Activated CD8-positive, alpha-beta T cell treated with anti-CD3 and anti-CD28 coated beads, Interleukin-2, amount 10 ng/mL, durations not matched to agents 7 days and 5 days (primary cell): ENCODE results near the gene TAF3. TPM values are rescaled to one million over a fixed set of nuclear protein-coding genes. Genes with fewer than 3 reads are reported as not detected.

ENCODE experiments used
- ATAC-seq: fragments of 150-1000 bp; cut with Tn5 transposase; one replicate; pipeline ENCODE4 v1.10.0; 2021; ENCODE audit warnings: moderate library complexity
- CTCF ChIA-PET: fragments of 350-600 bp; sonication (Branson Sonifier 250); formaldehyde crosslinking; loops from one replicate; lab custom pipeline; 2021; ENCODE audit warnings: antibody characterized with exemption; lab: Charles Lee
- POLR2A ChIA-PET: fragments of 350-600 bp; sonication (Branson Sonifier 250); formaldehyde crosslinking; loops from one replicate; lab custom pipeline; 2021; ENCODE audit warnings: antibody characterized with exemption; lab: Charles Lee
- DNase-seq: peaks from one replicate; pipeline ENCODE4 v3.0.0-alpha.2; 2020
- H3K27ac Mint-ChIP-seq: one replicate; pipeline ENCODE4 v1.8.0; 2021; ENCODE audit warnings: mild to moderate bottlenecking, mixed read lengths
- H3K27me3 Mint-ChIP-seq: one replicate; pipeline ENCODE4 v1.8.0; 2021; ENCODE audit warnings: low read depth, mixed read lengths
- H3K36me3 Mint-ChIP-seq: one replicate; pipeline ENCODE4 v1.8.0; 2021; ENCODE audit warnings: low read depth, mixed read lengths
- H3K4me1 Mint-ChIP-seq: one replicate; pipeline ENCODE4 v1.8.0; 2021; ENCODE audit warnings: low read depth, mixed read lengths
- H3K4me3 Mint-ChIP-seq: one replicate; pipeline ENCODE4 v1.8.0; 2021; ENCODE audit warnings: mild to moderate bottlenecking, mixed read lengths
- H3K9me3 Mint-ChIP-seq: one replicate; pipeline ENCODE4 v1.8.0; 2022; ENCODE audit warnings: mixed read lengths; ENCODE audit not compliant: insufficient read depth
- total RNA-seq, 2 experiments: library from RNA; stranded (reverse); gene quantifications; one replicate each; pipeline ENCODE4 v1.2.3, GENCODE V29; 2021

Gene TAF3
- total RNA-seq, 2 experiments from 2014 or later: 13.7 to 14.6 TPM

DNA sequence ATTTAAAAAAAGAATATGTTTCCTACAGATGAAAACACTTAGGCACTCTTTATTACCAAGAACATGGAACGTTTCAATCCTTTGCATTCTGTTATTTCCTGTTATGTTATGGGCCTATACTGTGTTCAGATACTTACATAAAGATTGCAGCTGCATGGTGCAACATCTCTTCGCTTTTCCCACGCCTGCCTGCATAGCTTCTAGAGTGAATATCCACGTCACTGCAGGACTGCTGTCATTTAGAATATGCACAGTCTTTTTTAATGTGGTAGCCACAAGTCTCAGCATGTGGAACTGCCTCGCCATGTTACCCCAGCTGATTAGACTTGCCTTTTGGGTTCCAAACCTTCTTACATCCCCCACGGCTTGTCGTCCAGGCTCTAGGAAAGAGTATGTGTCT, 166.6 kb downstream of the TAF3 start:
- H3K4me1 Mint-ChIP-seq: no peaks in the 10 kb centered on the region
- ChIA-PET POLR2A (interaction anchor here (0.6 kb wide), 1 partner anchor 555 kb away, joined by 3 read pairs; no protein-coding TSS in a partner anchor), CTCF (no interaction called here)
- DNase-seq (no peak), ATAC-seq (no peak)
- H3K4me3 Mint-ChIP-seq: no peak overlapping the region
- H3K27ac Mint-ChIP-seq: no peak overlapping the region
- H3K27me3 Mint-ChIP-seq: no peaks in the 10 kb centered on the region
- H3K36me3 Mint-ChIP-seq: peaks cover 12% of the 10 kb centered on the region
- H3K9me3 Mint-ChIP-seq: no peaks in the 10 kb centered on the region

GRCh38 chr10:7986851-7987250, 168.5 kb downstream of the TAF3 start:
- Mint-ChIP-seq H3K9me3 (no peaks in the 10 kb centered on the region), H3K4me1 (no peaks in the 10 kb centered on the region), H3K27me3 (no peaks in the 10 kb centered on the region), H3K27ac (no peak overlapping the region), H3K4me3 (no peak overlapping the region), H3K36me3 (peaks cover 7% of the 10 kb centered on the region)
- no peak for ATAC-seq
- ChIA-PET CTCF (no interaction called here), POLR2A (no interaction called here)
- DNase-seq: no peak

GRCh38 chr10:7988989-7989388, 170.7 kb downstream of the TAF3 start:
- H3K27me3 Mint-ChIP-seq: no peaks in the 10 kb centered on the region
- DNase-seq (no peak), ATAC-seq (no peak)
- no peak overlapping the region for H3K27ac Mint-ChIP-seq
- H3K36me3 Mint-ChIP-seq: peaks cover 7% of the 10 kb centered on the region
- peaks cover under 1% of the 10 kb centered on the region for H3K4me1 Mint-ChIP-seq
- CTCF ChIA-PET: no interaction called here
- POLR2A ChIA-PET: no interaction called here
- H3K4me3 Mint-ChIP-seq: no peak overlapping the region
- no peaks in the 10 kb centered on the region for H3K9me3 Mint-ChIP-seq

- H3K4me3 Mint-ChIP-seq: no peak overlapping the region
- no peak for DNase-seq
- peaks cover 20% of the 10 kb centered on the region for H3K36me3 Mint-ChIP-seq
- no peaks in the 10 kb centered on the region for H3K27me3 Mint-ChIP-seq
- no peaks in the 10 kb centered on the region for H3K9me3 Mint-ChIP-seq
- ATAC-seq: no peak
- H3K4me1 Mint-ChIP-seq: peaks cover 3% of the 10 kb centered on the region
- POLR2A ChIA-PET: no interaction called here
- no peak overlapping the region for H3K27ac Mint-ChIP-seq
- CTCF ChIA-PET: no interaction called here
Observed at GRCh38 chr10:7998831-7999230, 180.5 kb downstream of the TAF3 start.

DNA sequence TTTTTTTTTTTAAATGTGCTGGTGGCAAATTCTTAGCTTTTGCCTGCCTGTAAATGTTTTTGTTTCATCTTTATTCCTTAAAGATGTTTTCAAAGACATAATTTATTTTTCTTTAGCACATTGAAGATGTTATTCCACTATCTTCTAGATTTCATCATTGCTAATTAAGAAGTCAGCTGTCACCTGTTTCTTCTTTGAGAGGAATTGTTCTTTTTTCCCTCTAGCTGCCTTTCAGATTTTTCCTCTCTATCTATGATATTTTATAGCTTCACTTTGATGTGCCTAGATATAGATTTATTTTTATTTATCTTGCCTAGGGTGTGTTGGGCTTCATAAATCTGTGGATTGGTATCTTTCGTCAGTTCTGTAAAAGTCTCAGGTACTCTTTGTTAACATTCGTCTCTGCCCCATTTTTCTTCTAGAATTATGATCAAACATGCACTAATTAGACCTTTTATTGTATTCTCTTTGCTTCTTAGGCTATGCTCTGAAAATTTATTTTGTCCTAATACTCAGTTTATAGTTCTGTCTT, 186.2 kb downstream of the TAF3 start:
- ChIA-PET POLR2A (interaction anchor here (0.6 kb wide), 1 partner anchor 36 kb away, joined by 3 read pairs; no protein-coding TSS in a partner anchor), CTCF (interaction anchor here (0.6 kb wide), 1 partner anchor 11 kb away, joined by 3 read pairs; no protein-coding TSS in a partner anchor)
- no peak overlapping the region for H3K4me3 Mint-ChIP-seq
- no peaks in the 10 kb centered on the region for H3K27me3 Mint-ChIP-seq
- no peak overlapping the region for H3K27ac Mint-ChIP-seq
- H3K36me3 Mint-ChIP-seq: peaks cover 27% of the 10 kb centered on the region
- DNase-seq (no peak), ATAC-seq (no peak)
- H3K9me3 Mint-ChIP-seq: peaks cover 16% of the 10 kb centered on the region
- no peaks in the 10 kb centered on the region for H3K4me1 Mint-ChIP-seq

- POLR2A ChIA-PET: no interaction called here
- peaks cover 16% of the 10 kb centered on the region for H3K9me3 Mint-ChIP-seq
- ATAC-seq: no peak
Observed at GRCh38 chr10:8006274-8006999, 188.1 kb downstream of the TAF3 start.

DNA sequence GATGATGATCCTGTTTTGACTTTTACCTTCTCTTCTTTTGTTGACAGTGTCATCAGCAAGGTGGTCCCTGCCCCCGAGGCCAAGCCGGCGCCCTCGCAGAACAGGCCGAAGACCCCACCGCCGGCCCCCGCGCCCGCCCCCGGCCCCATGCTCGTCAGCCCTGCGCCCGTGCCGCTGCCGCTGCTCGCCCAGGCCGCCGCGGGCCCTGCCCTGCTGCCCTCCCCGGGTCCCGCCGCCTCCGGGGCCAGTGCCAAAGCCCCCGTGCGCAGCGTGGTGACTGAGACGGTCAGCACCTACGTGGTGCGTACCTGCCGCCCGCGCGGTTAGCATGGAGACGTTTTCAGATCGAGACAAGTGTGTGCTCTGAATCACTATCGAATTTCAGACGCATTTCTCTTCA, 190.7 kb downstream of the TAF3 start:
- no peaks in the 10 kb centered on the region for H3K4me1 Mint-ChIP-seq
- no peak overlapping the region for H3K4me3 Mint-ChIP-seq
- H3K27ac Mint-ChIP-seq: no peak overlapping the region
- DNase-seq (no peak), ATAC-seq (no peak)
- peaks cover 13% of the 10 kb centered on the region for H3K36me3 Mint-ChIP-seq
- no peaks in the 10 kb centered on the region for H3K27me3 Mint-ChIP-seq
- ChIA-PET CTCF (no interaction called here), POLR2A (no interaction called here)
- H3K9me3 Mint-ChIP-seq: peaks cover 16% of the 10 kb centered on the region

More at GRCh38 chr10:8006274-8006999, 188.1 kb downstream of the TAF3 start:
- CTCF ChIA-PET: no interaction called here
- Mint-ChIP-seq H3K4me1 (no peaks in the 10 kb centered on the region), H3K36me3 (peaks cover 27% of the 10 kb centered on the region), H3K27ac (no peak overlapping the region), H3K27me3 (no peaks in the 10 kb centered on the region), H3K4me3 (no peak overlapping the region)
- no peak for DNase-seq

DNA sequence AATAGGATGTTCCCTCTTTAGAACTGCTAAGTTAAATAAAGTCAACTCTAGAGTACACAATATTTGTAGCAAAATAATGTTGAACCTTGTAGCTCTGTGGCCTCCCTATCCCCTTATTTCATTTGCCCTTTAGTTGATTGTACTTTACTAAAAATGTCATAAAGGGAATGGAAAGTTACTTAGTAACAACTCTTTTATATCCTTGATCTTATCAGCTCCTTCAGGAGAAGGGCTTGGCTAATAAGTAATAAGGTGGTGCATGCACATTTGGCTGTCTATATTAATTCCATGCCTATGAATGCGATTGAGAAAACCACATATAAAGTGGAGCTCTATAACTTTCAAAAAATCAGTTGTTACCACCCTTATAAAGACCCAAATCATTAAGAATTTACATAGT, 194.7 kb downstream of the TAF3 start:
- ATAC-seq: no peak
- POLR2A ChIA-PET: interaction anchor here (0.6 kb wide), 1 partner anchor 814 kb away, joined by 6 read pairs; no protein-coding TSS in a partner anchor
- CTCF ChIA-PET: no interaction called here
- H3K36me3 Mint-ChIP-seq: peaks cover 8% of the 10 kb centered on the region
- no peaks in the 10 kb centered on the region for H3K9me3 Mint-ChIP-seq
- H3K27me3 Mint-ChIP-seq: no peaks in the 10 kb centered on the region
- DNase-seq: no peak
- no peak overlapping the region for H3K4me3 Mint-ChIP-seq
- no peak overlapping the region for H3K27ac Mint-ChIP-seq
- no peaks in the 10 kb centered on the region for H3K4me1 Mint-ChIP-seq

- H3K9me3 Mint-ChIP-seq: no peaks in the 10 kb centered on the region
- DNase-seq (no peak), ATAC-seq (no peak)
- POLR2A ChIA-PET: no interaction called here
- CTCF ChIA-PET: no interaction called here
- no peak overlapping the region for H3K4me3 Mint-ChIP-seq
- peaks cover 8% of the 10 kb centered on the region for H3K36me3 Mint-ChIP-seq
- H3K27me3 Mint-ChIP-seq: no peaks in the 10 kb centered on the region
- no peaks in the 10 kb centered on the region for H3K4me1 Mint-ChIP-seq
- H3K27ac Mint-ChIP-seq: no peak overlapping the region
Observed at GRCh38 chr10:8013619-8014018, 195.3 kb downstream of the TAF3 start.

DNA sequence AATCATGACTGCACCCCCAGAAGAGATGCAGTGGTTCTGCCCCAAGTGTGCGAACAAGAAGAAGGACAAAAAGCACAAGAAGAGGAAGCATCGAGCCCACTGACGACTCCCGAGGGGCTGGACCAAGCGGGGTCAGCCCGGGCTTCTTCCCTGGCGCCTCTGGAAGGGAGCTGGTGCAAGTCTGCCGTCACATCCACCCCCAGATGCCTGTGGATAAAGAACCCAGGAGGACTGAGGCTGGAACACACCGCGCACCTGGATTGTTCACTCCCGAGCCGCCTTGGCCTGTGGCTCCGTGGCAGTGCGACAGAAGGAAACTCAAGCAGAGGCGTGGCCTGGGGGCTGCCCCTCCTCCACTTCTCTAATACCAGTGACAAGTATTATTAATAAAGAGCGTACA, 196.3 kb downstream of the TAF3 start:
- CTCF ChIA-PET: interaction anchor here (1.0 kb wide), 1 partner anchor 99 kb away, joined by 3 read pairs; no protein-coding TSS in a partner anchor
- H3K27ac Mint-ChIP-seq: no peak overlapping the region

DNA sequence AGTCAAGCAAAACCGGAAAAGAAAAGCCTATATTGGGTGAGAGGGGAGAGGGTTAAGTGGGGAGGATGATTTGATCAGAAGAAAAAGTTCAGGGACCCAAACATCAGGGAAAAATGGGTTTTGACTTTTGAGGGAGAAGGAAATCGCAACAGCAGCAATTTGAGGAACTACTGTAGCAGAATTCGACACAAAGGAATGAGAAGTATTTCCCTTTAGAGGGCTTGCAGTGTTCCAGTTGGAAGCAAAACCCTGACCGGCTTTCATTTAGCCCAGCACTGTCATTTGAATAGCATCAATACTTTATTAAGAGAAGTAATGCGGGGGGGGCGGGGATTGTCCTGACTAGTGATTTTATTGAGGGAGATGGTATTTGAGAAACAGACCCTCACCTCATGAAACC, 199.0 kb downstream of the TAF3 start:
- Mint-ChIP-seq H3K4me3 (no peak overlapping the region), H3K36me3 (peaks cover 6% of the 10 kb centered on the region), H3K9me3 (no peaks in the 10 kb centered on the region), H3K27ac (no peak overlapping the region), H3K4me1 (no peaks in the 10 kb centered on the region), H3K27me3 (no peaks in the 10 kb centered on the region)
- ChIA-PET CTCF (no interaction called here), POLR2A (no interaction called here)
- no peak for DNase-seq
- no peak for ATAC-seq

More for the DNA sequence above, 196.3 kb downstream of the TAF3 start:
- H3K9me3 Mint-ChIP-seq: no peaks in the 10 kb centered on the region
- no peak for ATAC-seq
- H3K4me1 Mint-ChIP-seq: no peaks in the 10 kb centered on the region
- H3K27me3 Mint-ChIP-seq: no peaks in the 10 kb centered on the region
- POLR2A ChIA-PET: no interaction called here
- H3K36me3 Mint-ChIP-seq: peaks cover 6% of the 10 kb centered on the region
- no peak overlapping the region for H3K4me3 Mint-ChIP-seq
- no peak for DNase-seq

GRCh38 chr10:8023321-8023720, 205.0 kb downstream of the TAF3 start:
- Mint-ChIP-seq H3K9me3 (no peaks in the 10 kb centered on the region), H3K27me3 (peaks cover 11% of the 10 kb centered on the region), H3K4me1 (peaks cover 8% of the 10 kb centered on the region), H3K27ac (no peak overlapping the region), H3K4me3 (no peak overlapping the region), H3K36me3 (no peaks in the 10 kb centered on the region)
- no peak for DNase-seq
- no peak for ATAC-seq
- POLR2A ChIA-PET: no interaction called here
- CTCF ChIA-PET: interaction anchor here (1.6 kb wide), 1 partner anchor 1280 kb away, joined by 4 read pairs; no protein-coding TSS in a partner anchor
